WTC11 (cell line): Measurements from ENCODE around the gene TNRC6C. TPM values are rescaled to one million over a fixed set of nuclear protein-coding genes. Genes with fewer than 3 reads are reported as not detected.

Source experiments
- ATAC-seq: fragments of 200-7000 bp; cut with Tn5 transposase; 2 replicates; pipeline ENCODE4 v1.10.0; 2021; ENCODE audit warnings: mild to moderate bottlenecking, moderate library complexity
- CTCF ChIA-PET: fragments of 300-600 bp; sonication (Branson Sonifier 250); formaldehyde crosslinking; loops from one replicate; lab custom pipeline; 2021; ENCODE audit warnings: antibody characterized with exemption; lab: Charles Lee
- POLR2A ChIA-PET: fragments of 350-600 bp; sonication (Branson Sonifier 250); formaldehyde crosslinking; loops from one replicate; lab custom pipeline; 2021; ENCODE audit warnings: antibody characterized with exemption; lab: Charles Lee
- DNase-seq: peaks from one replicate; pipeline ENCODE4 v3.0.0; 2021; ENCODE audit warnings: low spot score
- H3K27ac Mint-ChIP-seq: 2 replicates; pipeline ENCODE4 v1.8.0; 2021; ENCODE audit warnings: mixed read lengths
- H3K27me3 Mint-ChIP-seq: 2 replicates; pipeline ENCODE4 v1.8.0; 2021; ENCODE audit warnings: low read depth, mild to moderate bottlenecking, moderate library complexity, mixed read lengths
- H3K36me3 Mint-ChIP-seq: 2 replicates; pipeline ENCODE4 v1.8.0; 2021; ENCODE audit warnings: mixed read lengths
- H3K4me1 Mint-ChIP-seq: 2 replicates; pipeline ENCODE4 v1.8.0; 2022; ENCODE audit warnings: mixed read lengths
- H3K4me3 Mint-ChIP-seq: 2 replicates; pipeline ENCODE4 v1.8.0; 2021; ENCODE audit warnings: mild to moderate bottlenecking, moderate library complexity, mixed read lengths
- H3K9me3 Mint-ChIP-seq: 2 replicates; pipeline ENCODE4 v1.8.0; 2021; ENCODE audit warnings: mixed read lengths
- ELF4 ChIP-seq: sonication (generic); formaldehyde crosslinking; IDR thresholded peaks from 2 replicates; pipeline ENCODE4 v1.8.1; 2022; ENCODE audit warnings: low read depth, mild to moderate bottlenecking, moderate library complexity, missing genetic modification reagents
- EMX1 ChIP-seq: fragments of 250-450 bp; sonication (Bioruptor Pico); IDR thresholded peaks from 2 replicates; pipeline ENCODE4 v1.8.0; 2021; ENCODE audit warnings: mild to moderate bottlenecking
- ETV6 ChIP-seq: sonication (generic); formaldehyde crosslinking; IDR thresholded peaks from 2 replicates; pipeline ENCODE4 v1.8.1; 2022; ENCODE audit warnings: mild to moderate bottlenecking, missing genetic modification reagents
- FOXJ3 ChIP-seq: sonication (generic); formaldehyde crosslinking; IDR thresholded peaks from 2 replicates; pipeline ENCODE4 v1.9.0; 2021; ENCODE audit warnings: missing genetic modification reagents, mild to moderate bottlenecking, borderline replicate concordance
- FOXK1 ChIP-seq: sonication (generic); formaldehyde crosslinking; IDR thresholded peaks from 2 replicates; pipeline ENCODE4 v1.8.0; 2022; ENCODE audit warnings: mild to moderate bottlenecking, moderate library complexity, missing genetic modification reagents
- GABPB1 ChIP-seq: sonication (generic); formaldehyde crosslinking; IDR thresholded peaks from 2 replicates; pipeline ENCODE4 v1.8.1; 2023; ENCODE audit warnings: mild to moderate bottlenecking, missing genetic modification reagents
- GRHL2 ChIP-seq: fragments of 250-450 bp; sonication (Bioruptor Pico); IDR thresholded peaks from 2 replicates; pipeline ENCODE4 v1.8.0; 2022; ENCODE audit warnings: mild to moderate bottlenecking, moderate library complexity; ENCODE audit not compliant: insufficient replicate concordance, severe bottlenecking
- OVOL2 ChIP-seq: fragments of 250-450 bp; sonication (Bioruptor Pico); IDR thresholded peaks from 2 replicates; pipeline ENCODE4 v1.9.0; 2021; ENCODE audit warnings: mild to moderate bottlenecking, borderline replicate concordance
- SP1 ChIP-seq: sonication (generic); formaldehyde crosslinking; conservative IDR thresholded peaks from 2 replicates; pipeline ENCODE4 v1.8.1; 2022; ENCODE audit warnings: missing genetic modification reagents
- total RNA-seq: library from RNA; stranded (reverse); gene quantifications from 3 replicates; pipeline ENCODE4 v1.2.3, GENCODE V29; 2021
- TF ChIP-seq, protein P1 (sequence below): sonication (generic); formaldehyde crosslinking; IDR thresholded peaks from 2 replicates; pipeline ENCODE4 v1.8.1; 2023; ENCODE audit warnings: mild to moderate bottlenecking, missing genetic modification reagents
- TF ChIP-seq, protein P2 (sequence below): fragments of 250-450 bp; sonication (Bioruptor Pico); IDR thresholded peaks from 2 replicates; pipeline ENCODE4 v1.9.0; 2021; ENCODE audit warnings: moderate library complexity, mild to moderate bottlenecking, inconsistent platforms, borderline replicate concordance
- TF ChIP-seq, protein P3 (sequence below): sonication (generic); formaldehyde crosslinking; IDR thresholded peaks from 2 replicates; pipeline ENCODE4 v1.8.0; 2023; ENCODE audit warnings: mild to moderate bottlenecking, missing genetic modification reagents
- TF ChIP-seq, protein P4 (sequence below): fragments of 250-450 bp; sonication (Bioruptor Pico); IDR thresholded peaks from 2 replicates; pipeline ENCODE4 v1.9.0; 2021; ENCODE audit warnings: mild to moderate bottlenecking
- TF ChIP-seq, protein P5 (sequence below): fragments of 250-450 bp; sonication (Bioruptor Pico); conservative IDR thresholded peaks from 2 replicates; pipeline ENCODE4 v1.9.0; 2021; ENCODE audit warnings: mild to moderate bottlenecking
- TF ChIP-seq, protein P6 (sequence below): sonication (generic); formaldehyde crosslinking; IDR thresholded peaks from 2 replicates; pipeline ENCODE4 v1.8.0; 2022; ENCODE audit warnings: mild to moderate bottlenecking, missing genetic modification reagents
- TF ChIP-seq, protein P7 (sequence below): sonication (generic); formaldehyde crosslinking; IDR thresholded peaks from 2 replicates; pipeline ENCODE4 v1.8.1; 2022; ENCODE audit warnings: low read depth, mild to moderate bottlenecking, moderate library complexity, missing genetic modification reagents, borderline replicate concordance
- TF ChIP-seq, protein P8 (sequence below): sonication (generic); formaldehyde crosslinking; conservative IDR thresholded peaks from 2 replicates; pipeline ENCODE4 v1.8.1; 2023; ENCODE audit warnings: mild to moderate bottlenecking, low read depth, missing genetic modification reagents, moderate library complexity
- TF ChIP-seq, protein P9 (sequence below): fragments of 200-600 bp; IDR thresholded peaks from 2 replicates; pipeline ENCODE4 v1.8.0; 2022; ENCODE audit warnings: antibody characterized with exemption

TNRC6C gene
- total RNA-seq, 1 experiment from 2014 or later, result 52.3 TPM

DNA sequence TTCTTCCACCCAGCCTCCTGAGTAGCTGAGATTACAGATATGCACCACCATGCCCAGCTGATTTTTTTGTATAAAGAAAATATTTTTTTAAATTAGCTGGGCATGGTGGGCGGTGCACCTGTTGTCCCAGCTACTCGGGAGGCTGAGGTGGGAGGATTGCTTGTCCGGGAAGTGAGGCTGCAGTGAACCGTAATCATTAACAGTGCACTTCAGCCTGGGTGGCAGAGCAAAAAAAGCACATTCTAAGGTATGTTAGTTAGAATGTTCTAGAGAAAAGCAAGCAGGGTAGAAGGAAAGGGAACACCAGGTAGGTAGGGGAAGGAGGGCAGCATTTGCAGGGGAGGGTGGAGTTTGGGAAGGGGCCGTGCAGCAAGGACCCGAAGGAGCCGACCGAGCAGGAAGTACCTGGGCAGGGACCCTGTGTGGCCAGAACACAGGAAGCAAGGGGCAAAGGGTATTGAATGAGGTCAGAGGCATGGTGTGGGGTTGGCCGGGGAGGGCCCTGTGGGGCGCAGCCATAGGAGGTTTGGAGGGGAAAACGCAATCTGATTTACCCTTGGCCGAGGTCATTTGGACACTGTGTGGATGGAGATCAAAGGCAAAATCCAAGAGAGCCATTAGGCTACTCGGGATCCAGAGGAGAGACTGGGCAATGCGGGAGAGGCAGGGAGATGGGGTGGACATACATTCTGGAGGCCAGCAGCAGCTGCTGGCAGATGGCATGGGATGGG lies 189.9 kb downstream of the TNRC6C start:
- no peaks in the 10 kb centered on the region for H3K27me3 Mint-ChIP-seq
- ChIA-PET CTCF (interaction anchor here (0.7 to 2.1 kb wide), 3 partner anchors 28 to 135 kb away, joined by 4 to 7 read pairs (median 5); no protein-coding TSS in a partner anchor), POLR2A (no interaction called here)
- no peaks in the 10 kb centered on the region for H3K9me3 Mint-ChIP-seq
- no peaks in the 10 kb centered on the region for H3K36me3 Mint-ChIP-seq
- no peaks in the 10 kb centered on the region for H3K4me1 Mint-ChIP-seq
- no peak overlapping the region for H3K27ac Mint-ChIP-seq
- ATAC-seq, result no peak
- TF ChIP-seq SP1, result no peak
- TF ChIP-seq FOXK1, result no peak
- TF ChIP-seq FOXJ3 (CRISPR knock-in tag), result no peak
- TF ChIP-seq, protein P1, sequence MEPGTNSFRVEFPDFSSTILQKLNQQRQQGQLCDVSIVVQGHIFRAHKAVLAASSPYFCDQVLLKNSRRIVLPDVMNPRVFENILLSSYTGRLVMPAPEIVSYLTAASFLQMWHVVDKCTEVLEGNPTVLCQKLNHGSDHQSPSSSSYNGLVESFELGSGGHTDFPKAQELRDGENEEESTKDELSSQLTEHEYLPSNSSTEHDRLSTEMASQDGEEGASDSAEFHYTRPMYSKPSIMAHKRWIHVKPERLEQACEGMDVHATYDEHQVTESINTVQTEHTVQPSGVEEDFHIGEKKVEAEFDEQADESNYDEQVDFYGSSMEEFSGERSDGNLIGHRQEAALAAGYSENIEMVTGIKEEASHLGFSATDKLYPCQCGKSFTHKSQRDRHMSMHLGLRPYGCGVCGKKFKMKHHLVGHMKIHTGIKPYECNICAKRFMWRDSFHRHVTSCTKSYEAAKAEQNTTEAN (CRISPR knock-in tag), result no peak
- no peak for DNase-seq
- no peak overlapping the region for H3K4me3 Mint-ChIP-seq

DNA sequence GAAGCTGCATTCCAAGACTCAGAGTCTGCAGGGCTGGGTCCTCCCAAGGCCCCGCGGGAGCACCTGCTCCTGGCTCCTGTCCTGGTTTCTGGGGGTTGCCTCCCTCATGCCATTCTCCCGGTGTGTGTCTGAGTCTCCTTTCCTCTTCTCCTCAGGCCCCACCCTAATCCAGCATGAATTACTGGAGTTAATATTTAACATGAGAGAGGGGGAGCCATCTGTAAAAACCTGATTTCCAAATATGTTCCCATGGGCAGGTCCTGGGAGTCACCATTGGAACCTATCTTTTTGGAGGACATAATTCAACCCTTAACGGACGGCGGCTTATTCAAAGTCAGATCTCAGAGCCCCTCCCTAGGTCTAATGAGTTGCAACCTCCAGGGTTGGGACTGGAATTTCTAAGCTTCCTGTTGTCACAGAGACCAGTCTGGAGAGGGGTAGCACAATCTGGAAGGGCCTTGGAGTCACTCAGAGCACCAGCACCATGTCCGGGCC lies 193.1 kb downstream of the TNRC6C start:
- no peak for ATAC-seq
- Mint-ChIP-seq H3K36me3 (no peaks in the 10 kb centered on the region), H3K4me1 (no peaks in the 10 kb centered on the region), H3K27ac (no peak overlapping the region), H3K4me3 (no peak overlapping the region), H3K9me3 (no peaks in the 10 kb centered on the region), H3K27me3 (no peaks in the 10 kb centered on the region)
- POLR2A ChIA-PET, result interaction anchor here (0.6 to 0.8 kb wide), 2 partner anchors 25 to 48 kb away, joined by 3 to 4 read pairs; no protein-coding TSS in a partner anchor
- no peak for DNase-seq
- CTCF ChIA-PET, result interaction anchor here (0.6 to 1.3 kb wide), 3 partner anchors 14 to 270 kb away, joined by 3 to 5 read pairs (median 4); no protein-coding TSS in a partner anchor
- no peak for TF ChIP-seq ETV6
- TF ChIP-seq, protein P2, sequence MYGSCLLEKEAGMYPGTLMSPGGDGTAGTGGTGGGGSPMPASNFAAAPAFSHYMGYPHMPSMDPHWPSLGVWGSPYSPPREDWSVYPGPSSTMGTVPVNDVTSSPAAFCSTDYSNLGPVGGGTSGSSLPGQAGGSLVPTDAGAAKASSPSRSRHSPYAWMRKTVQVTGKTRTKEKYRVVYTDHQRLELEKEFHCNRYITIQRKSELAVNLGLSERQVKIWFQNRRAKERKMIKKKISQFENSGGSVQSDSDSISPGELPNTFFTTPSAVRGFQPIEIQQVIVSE (CRISPR knock-in tag), result no peak
- TF ChIP-seq, protein P3, sequence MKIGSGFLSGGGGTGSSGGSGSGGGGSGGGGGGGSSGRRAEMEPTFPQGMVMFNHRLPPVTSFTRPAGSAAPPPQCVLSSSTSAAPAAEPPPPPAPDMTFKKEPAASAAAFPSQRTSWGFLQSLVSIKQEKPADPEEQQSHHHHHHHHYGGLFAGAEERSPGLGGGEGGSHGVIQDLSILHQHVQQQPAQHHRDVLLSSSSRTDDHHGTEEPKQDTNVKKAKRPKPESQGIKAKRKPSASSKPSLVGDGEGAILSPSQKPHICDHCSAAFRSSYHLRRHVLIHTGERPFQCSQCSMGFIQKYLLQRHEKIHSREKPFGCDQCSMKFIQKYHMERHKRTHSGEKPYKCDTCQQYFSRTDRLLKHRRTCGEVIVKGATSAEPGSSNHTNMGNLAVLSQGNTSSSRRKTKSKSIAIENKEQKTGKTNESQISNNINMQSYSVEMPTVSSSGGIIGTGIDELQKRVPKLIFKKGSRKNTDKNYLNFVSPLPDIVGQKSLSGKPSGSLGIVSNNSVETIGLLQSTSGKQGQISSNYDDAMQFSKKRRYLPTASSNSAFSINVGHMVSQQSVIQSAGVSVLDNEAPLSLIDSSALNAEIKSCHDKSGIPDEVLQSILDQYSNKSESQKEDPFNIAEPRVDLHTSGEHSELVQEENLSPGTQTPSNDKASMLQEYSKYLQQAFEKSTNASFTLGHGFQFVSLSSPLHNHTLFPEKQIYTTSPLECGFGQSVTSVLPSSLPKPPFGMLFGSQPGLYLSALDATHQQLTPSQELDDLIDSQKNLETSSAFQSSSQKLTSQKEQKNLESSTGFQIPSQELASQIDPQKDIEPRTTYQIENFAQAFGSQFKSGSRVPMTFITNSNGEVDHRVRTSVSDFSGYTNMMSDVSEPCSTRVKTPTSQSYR, result no peak
- no peak for TF ChIP-seq ELF4
- TF ChIP-seq, protein P4, sequence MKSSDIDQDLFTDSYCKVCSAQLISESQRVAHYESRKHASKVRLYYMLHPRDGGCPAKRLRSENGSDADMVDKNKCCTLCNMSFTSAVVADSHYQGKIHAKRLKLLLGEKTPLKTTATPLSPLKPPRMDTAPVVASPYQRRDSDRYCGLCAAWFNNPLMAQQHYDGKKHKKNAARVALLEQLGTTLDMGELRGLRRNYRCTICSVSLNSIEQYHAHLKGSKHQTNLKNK (CRISPR knock-in tag), result no peak
- no peak for TF ChIP-seq GRHL2 (CRISPR knock-in tag)
- no peak for TF ChIP-seq EMX1 (CRISPR knock-in tag)
- TF ChIP-seq, protein P5, sequence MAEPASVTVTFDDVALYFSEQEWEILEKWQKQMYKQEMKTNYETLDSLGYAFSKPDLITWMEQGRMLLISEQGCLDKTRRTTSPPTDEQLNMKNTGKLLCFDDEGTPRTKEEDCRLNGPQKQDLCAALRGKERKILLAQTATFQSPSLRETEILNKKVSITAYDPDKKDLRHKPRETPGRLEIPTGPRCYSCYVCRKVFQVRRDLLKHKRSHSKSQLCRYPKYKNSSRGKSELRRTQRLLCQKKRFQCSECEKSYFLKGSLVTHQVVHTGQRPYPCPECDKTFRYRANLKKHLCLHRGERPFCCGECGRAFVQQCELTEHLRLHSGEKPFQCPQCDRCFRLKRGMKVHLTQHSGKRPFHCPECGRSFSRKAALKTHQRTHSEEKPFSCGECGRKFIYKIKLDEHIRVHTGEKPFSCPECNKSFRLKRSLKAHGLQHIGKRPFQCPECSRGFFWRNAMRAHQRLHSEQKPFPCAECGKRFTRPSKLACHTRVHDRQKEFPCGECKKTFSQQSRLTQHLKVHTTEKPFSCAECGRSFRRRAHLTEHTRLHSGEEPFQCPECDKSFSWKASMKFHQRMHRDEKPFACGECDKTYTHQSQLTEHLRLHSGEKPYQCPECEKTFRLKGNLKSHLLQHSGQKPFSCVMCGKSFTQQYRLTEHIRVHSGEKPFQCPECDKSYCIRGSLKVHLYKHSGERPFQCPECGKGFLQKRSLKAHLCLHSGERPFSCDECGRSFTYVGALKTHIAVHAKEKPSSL (CRISPR knock-in tag), result no peak
- TF ChIP-seq, protein P6, sequence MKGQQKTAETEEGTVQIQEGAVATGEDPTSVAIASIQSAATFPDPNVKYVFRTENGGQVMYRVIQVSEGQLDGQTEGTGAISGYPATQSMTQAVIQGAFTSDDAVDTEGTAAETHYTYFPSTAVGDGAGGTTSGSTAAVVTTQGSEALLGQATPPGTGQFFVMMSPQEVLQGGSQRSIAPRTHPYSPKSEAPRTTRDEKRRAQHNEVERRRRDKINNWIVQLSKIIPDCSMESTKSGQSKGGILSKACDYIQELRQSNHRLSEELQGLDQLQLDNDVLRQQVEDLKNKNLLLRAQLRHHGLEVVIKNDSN (CRISPR knock-in tag), result no peak
- TF ChIP-seq, protein P7, sequence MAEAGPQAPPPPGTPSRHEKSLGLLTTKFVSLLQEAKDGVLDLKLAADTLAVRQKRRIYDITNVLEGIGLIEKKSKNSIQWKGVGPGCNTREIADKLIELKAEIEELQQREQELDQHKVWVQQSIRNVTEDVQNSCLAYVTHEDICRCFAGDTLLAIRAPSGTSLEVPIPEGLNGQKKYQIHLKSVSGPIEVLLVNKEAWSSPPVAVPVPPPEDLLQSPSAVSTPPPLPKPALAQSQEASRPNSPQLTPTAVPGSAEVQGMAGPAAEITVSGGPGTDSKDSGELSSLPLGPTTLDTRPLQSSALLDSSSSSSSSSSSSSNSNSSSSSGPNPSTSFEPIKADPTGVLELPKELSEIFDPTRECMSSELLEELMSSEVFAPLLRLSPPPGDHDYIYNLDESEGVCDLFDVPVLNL, result no peak
- no peak for TF ChIP-seq OVOL2 (CRISPR knock-in tag)
- TF ChIP-seq, protein P8, sequence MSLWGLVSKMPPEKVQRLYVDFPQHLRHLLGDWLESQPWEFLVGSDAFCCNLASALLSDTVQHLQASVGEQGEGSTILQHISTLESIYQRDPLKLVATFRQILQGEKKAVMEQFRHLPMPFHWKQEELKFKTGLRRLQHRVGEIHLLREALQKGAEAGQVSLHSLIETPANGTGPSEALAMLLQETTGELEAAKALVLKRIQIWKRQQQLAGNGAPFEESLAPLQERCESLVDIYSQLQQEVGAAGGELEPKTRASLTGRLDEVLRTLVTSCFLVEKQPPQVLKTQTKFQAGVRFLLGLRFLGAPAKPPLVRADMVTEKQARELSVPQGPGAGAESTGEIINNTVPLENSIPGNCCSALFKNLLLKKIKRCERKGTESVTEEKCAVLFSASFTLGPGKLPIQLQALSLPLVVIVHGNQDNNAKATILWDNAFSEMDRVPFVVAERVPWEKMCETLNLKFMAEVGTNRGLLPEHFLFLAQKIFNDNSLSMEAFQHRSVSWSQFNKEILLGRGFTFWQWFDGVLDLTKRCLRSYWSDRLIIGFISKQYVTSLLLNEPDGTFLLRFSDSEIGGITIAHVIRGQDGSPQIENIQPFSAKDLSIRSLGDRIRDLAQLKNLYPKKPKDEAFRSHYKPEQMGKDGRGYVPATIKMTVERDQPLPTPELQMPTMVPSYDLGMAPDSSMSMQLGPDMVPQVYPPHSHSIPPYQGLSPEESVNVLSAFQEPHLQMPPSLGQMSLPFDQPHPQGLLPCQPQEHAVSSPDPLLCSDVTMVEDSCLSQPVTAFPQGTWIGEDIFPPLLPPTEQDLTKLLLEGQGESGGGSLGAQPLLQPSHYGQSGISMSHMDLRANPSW (CRISPR knock-in tag), result no peak
- no peak for TF ChIP-seq GABPB1
- TF ChIP-seq, protein P9, sequence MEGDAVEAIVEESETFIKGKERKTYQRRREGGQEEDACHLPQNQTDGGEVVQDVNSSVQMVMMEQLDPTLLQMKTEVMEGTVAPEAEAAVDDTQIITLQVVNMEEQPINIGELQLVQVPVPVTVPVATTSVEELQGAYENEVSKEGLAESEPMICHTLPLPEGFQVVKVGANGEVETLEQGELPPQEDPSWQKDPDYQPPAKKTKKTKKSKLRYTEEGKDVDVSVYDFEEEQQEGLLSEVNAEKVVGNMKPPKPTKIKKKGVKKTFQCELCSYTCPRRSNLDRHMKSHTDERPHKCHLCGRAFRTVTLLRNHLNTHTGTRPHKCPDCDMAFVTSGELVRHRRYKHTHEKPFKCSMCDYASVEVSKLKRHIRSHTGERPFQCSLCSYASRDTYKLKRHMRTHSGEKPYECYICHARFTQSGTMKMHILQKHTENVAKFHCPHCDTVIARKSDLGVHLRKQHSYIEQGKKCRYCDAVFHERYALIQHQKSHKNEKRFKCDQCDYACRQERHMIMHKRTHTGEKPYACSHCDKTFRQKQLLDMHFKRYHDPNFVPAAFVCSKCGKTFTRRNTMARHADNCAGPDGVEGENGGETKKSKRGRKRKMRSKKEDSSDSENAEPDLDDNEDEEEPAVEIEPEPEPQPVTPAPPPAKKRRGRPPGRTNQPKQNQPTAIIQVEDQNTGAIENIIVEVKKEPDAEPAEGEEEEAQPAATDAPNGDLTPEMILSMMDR, result no peak
